HG03342 (cell line): ENCODE measurements around the gene MDH1B.
"Not testable (repeated sequence)": the region's sequence is repeated elsewhere in the genome, so short reads cannot be mapped to it uniquely, and the experiment has no call there.

ENCODE experiments used
- ATAC-seq: cut with Tn5 transposase; IDR thresholded peaks from one replicate; pipeline ENCODE4 v1.9.1; 2021; ENCODE audit warnings: mild to moderate bottlenecking, moderate library complexity; ENCODE audit not compliant: unreplicated experiment

MDH1B gene

GRCh38 chr2:206774871-206775270 is 9.7 kb upstream of the MDH1B start:
- no peak for ATAC-seq

GRCh38 chr2:206766057-206766930 is 1.2 kb upstream of the MDH1B start:
- ATAC-seq: no peak

- no peak for ATAC-seq
Observed at GRCh38 chr2:206764673-206765241, 371 bp downstream of the MDH1B start.

- no peak for ATAC-seq
Observed at GRCh38 chr2:206756816-206757215, 8.3 kb downstream of the MDH1B start.

- no peak for ATAC-seq
Observed at GRCh38 chr2:206740800-206741199, 24.3 kb downstream of the MDH1B start.

GRCh38 chr2:206739271-206739670 is 25.9 kb downstream of the MDH1B start:
- ATAC-seq: no peak

GRCh38 chr2:206736935-206737334 is 28.2 kb downstream of the MDH1B start:
- ATAC-seq: no peak

GRCh38 chr2:206733341-206733740 is 31.8 kb downstream of the MDH1B start:
- ATAC-seq: no peak

- no peak for ATAC-seq
Observed at GRCh38 chr2:206728277-206729199, 36.6 kb downstream of the MDH1B start.

GRCh38 chr2:206727287-206727686 is 37.8 kb downstream of the MDH1B start:
- no peak for ATAC-seq

GRCh38 chr2:206723288-206723687 is 41.8 kb downstream of the MDH1B start:
- ATAC-seq: no peak

- ATAC-seq: peak; percentile 88
Observed at GRCh38 chr2:206721256-206721920, 43.7 kb downstream of the MDH1B start.

GRCh38 chr2:206718296-206718695 is 46.8 kb downstream of the MDH1B start, which contains the start of gene DYTN:
DYTN (minus strand) TSS chr2:206718396; CDS start chr2:206718279, 117 bp downstream.
- ATAC-seq: no peak

- no peak for ATAC-seq
Observed at GRCh38 chr2:206716623-206717022, 48.5 kb downstream of the MDH1B start.

- not testable (repeated sequence) for ATAC-seq
Observed at GRCh38 chr2:206715183-206715582, 49.9 kb downstream of the MDH1B start.

- peak; percentile 78 for ATAC-seq
Observed at GRCh38 chr2:206713746-206714145, 51.4 kb downstream of the MDH1B start.

- ATAC-seq: no peak
Observed at GRCh38 chr2:206708286-206708685, 56.8 kb downstream of the MDH1B start.

- ATAC-seq: no peak
Observed at GRCh38 chr2:206707164-206707701, 57.9 kb downstream of the MDH1B start.

GRCh38 chr2:206701952-206702605 is 63.0 kb downstream of the MDH1B start:
- no peak for ATAC-seq

- ATAC-seq: no peak
Observed at GRCh38 chr2:206700156-206700555, 65.0 kb downstream of the MDH1B start.
